K562 (cell line): ENCODE measurements around the gene RNF217. TPM values are rescaled to one million over a fixed set of nuclear protein-coding genes. Genes with fewer than 3 reads are reported as not detected.

ENCODE experiments used
- CBX3 ChIP-seq, 2 experiments: IDR thresholded peaks; 1 replicate in 1 of 2; 2 replicates in 1 of 2; pipeline ENCODE4 v1.6.1; 2012; ENCODE audit warnings: inconsistent platforms in 2 of 2, low read length in 2 of 2, borderline replicate concordance in 1 of 2, control low read depth in 1 of 2
- polyA plus RNA-seq, 8 experiments: library from polyadenylated mRNA; depleted of rRNA in 4 of 8; stranded (reverse) in 5 of 8; unstranded in 3 of 8; fragments of >200 nt; fragmentation: Nextera tagmentation in 2 of 8; fragmentation: Illumina TruSeq in 1 of 8; extraction: Ambion mirVana in 2 of 8; extraction: Trizol in 1 of 8; gene quantifications; 2 replicates each; pipeline versions ENCODE4 v1.2.1 to v1.2.3, GENCODE V29; 2011 to 2014; ENCODE audit warnings: inconsistent platforms in 1 of 8, missing spikeins in 1 of 8
- total RNA-seq, 7 experiments: library from RNA; depleted of rRNA in 6 of 7; stranded (reverse); fragments of >200 nt in 6 of 7; fragmentation: Illumina TruSeq in 2 of 7; extraction: Trizol in 2 of 7; gene quantifications; 2 replicates each; pipeline versions ENCODE4 v1.2.1 to v1.2.3, GENCODE V29; 2011 to 2021; ENCODE audit warnings: low replicate concordance in 1 of 7
- TF ChIP-seq, protein P1 (sequence below), 2 experiments: IDR thresholded peaks in 1 of 2; conservative IDR thresholded peaks in 1 of 2; 2 replicates each; pipeline ENCODE4 v1.6.1; 2016; ENCODE audit warnings: low read depth in 2 of 2, mild to moderate bottlenecking in 1 of 2, missing compliant biosample characterization in 1 of 2, missing genetic modification characterization in 1 of 2, moderate library complexity in 1 of 2
- TF ChIP-seq, protein P2 (sequence below): fragments of 250-450 bp; sonication (Bioruptor Pico); IDR thresholded peaks from 2 replicates; pipeline ENCODE4 v1.5.0; 2021; ENCODE audit warnings: mild to moderate bottlenecking, borderline replicate concordance

The RNF217 gene
- total and polyA plus RNA-seq, 9 of the 15 experiments (the other 6 are each of a cell fraction or from before 2014, with no cell fraction given): 2.9 to 25.6 (median 12.0) TPM

DNA sequence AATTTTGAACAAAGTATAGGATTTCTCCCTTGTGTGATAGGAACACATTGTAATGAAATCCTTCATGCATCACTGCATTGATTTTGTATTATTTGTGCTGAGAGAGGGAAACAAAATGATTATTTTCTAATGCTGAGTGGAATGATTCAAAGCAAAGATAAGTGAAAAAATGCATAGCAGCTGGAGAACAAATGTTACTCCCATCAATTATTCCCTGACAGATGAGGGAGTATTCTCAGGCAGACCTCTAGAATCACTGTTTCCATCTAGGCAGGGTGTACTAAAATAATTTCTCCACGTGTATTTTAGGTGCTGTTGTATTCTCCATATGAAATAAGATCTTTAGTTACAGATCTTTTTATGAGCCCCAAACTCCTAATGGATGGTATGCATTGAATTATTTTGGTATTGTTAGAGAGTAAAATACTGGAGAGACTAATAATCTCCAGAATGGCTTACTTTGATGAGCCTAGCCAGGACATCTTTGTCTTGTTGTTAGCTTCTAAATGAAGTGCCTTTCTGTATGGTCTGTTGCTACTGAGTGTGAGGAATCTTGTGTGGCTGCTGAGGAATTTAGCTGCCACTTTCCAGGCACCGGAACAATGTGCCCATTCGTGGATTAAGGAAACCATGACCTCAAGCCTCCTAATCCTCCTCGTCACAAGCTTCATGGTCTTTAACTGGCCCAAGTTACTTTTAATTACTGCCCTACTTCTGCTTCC, 39.6 kb downstream of the RNF217 start (continued):
- TF ChIP-seq, protein P1, sequence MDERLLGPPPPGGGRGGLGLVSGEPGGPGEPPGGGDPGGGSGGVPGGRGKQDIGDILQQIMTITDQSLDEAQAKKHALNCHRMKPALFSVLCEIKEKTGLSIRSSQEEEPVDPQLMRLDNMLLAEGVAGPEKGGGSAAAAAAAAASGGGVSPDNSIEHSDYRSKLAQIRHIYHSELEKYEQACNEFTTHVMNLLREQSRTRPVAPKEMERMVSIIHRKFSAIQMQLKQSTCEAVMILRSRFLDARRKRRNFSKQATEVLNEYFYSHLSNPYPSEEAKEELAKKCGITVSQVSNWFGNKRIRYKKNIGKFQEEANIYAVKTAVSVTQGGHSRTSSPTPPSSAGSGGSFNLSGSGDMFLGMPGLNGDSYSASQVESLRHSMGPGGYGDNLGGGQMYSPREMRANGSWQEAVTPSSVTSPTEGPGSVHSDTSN (CRISPR knock-in tag; IDR thresholded peaks at IDR 0.05; ENCODE audit: low read depth): no peak
- TF ChIP-seq, protein P1 (tag; conservative IDR thresholded peaks at IDR 0.05; ENCODE audit: low read depth): peak; percentile 76
- no peak for TF ChIP-seq CBX3 (IDR thresholded peaks at IDR 0.05; ENCODE audit: borderline replicate concordance in 1 of 2, low read length in 2 of 2)
- TF ChIP-seq, protein P2, sequence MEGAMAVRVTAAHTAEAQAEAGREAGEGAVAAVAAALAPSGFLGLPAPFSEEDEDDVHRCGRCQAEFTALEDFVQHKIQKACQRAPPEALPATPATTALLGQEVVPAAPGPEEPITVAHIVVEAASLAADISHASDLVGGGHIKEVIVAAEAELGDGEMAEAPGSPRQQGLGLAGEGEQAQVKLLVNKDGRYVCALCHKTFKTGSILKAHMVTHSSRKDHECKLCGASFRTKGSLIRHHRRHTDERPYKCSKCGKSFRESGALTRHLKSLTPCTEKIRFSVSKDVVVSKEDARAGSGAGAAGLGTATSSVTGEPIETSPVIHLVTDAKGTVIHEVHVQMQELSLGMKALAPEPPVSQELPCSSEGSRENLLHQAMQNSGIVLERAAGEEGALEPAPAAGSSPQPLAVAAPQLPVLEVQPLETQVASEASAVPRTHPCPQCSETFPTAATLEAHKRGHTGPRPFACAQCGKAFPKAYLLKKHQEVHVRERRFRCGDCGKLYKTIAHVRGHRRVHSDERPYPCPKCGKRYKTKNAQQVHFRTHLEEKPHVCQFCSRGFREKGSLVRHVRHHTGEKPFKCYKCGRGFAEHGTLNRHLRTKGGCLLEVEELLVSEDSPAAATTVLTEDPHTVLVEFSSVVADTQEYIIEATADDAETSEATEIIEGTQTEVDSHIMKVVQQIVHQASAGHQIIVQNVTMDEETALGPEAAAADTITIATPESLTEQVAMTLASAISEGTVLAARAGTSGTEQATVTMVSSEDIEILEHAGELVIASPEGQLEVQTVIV (CRISPR knock-in tag): no peak
